Neural crest cell (in vitro differentiated cells): ENCODE data around the gene MYO16. TPM values are rescaled to one million over a fixed set of nuclear protein-coding genes. Genes with fewer than 3 reads are reported as not detected.

Source experiments
- DNase-seq: peaks from one replicate; pipeline ENCODE4 v3.0.0; 2021; ENCODE audit warnings: low read depth, mixed read lengths, low spot score
- H3K27ac Mint-ChIP-seq: one replicate; pipeline ENCODE4 v1.8.0; 2021; ENCODE audit warnings: mild to moderate bottlenecking, mixed read lengths; ENCODE audit not compliant: unreplicated experiment
- H3K27me3 Mint-ChIP-seq: 2 replicates; pipeline ENCODE4 v1.8.0; 2021; ENCODE audit warnings: low read depth, mild to moderate bottlenecking, mixed read lengths
- H3K36me3 Mint-ChIP-seq: 2 replicates; pipeline ENCODE4 v1.8.0; 2021; ENCODE audit warnings: low read depth, mild to moderate bottlenecking, mixed read lengths
- H3K4me1 Mint-ChIP-seq: 2 replicates; pipeline ENCODE4 v1.8.0; 2021; ENCODE audit warnings: mixed read lengths
- H3K4me3 Mint-ChIP-seq: one replicate; pipeline ENCODE4 v1.8.0; 2021; ENCODE audit warnings: mild to moderate bottlenecking, mixed read lengths
- H3K9me3 Mint-ChIP-seq: 2 replicates; pipeline ENCODE4 v1.8.0; 2021; ENCODE audit warnings: mixed read lengths
- CTCF ChIP-seq: fragments of 200-600 bp; sonication (generic); conservative IDR thresholded peaks from 2 replicates; pipeline ENCODE4 v1.5.0; 2021; ENCODE audit warnings: antibody characterized with exemption, mild to moderate bottlenecking
- total RNA-seq: library from RNA; stranded (reverse); gene quantifications from 2 replicates; pipeline ENCODE4 v1.2.1, GENCODE V29; 2021

MYO16 gene
- total RNA-seq, 1 donor from 2014 or later: 3.3 TPM

- DNase-seq: no peak
- no peak for TF ChIP-seq CTCF
- Mint-ChIP-seq H3K27me3 (no peaks in the 10 kb centered on the region), H3K4me3 (no peak overlapping the region), H3K4me1 (no peaks in the 10 kb centered on the region), H3K27ac (no peak overlapping the region), H3K9me3 (peaks cover 2% of the 10 kb centered on the region), H3K36me3 (no peaks in the 10 kb centered on the region)
Measured at GRCh38 chr13:108690726-108691125, 61.3 kb downstream of the MYO16 start.

GRCh38 chr13:108700422-108701170 is 71.2 kb downstream of the MYO16 start:
- no peak overlapping the region for H3K27ac Mint-ChIP-seq
- no peak for TF ChIP-seq CTCF
- no peak for DNase-seq
- H3K9me3 Mint-ChIP-seq: peaks cover 13% of the 10 kb centered on the region
- H3K27me3 Mint-ChIP-seq: no peaks in the 10 kb centered on the region
- H3K4me3 Mint-ChIP-seq: no peak overlapping the region
- H3K4me1 Mint-ChIP-seq: no peaks in the 10 kb centered on the region
- H3K36me3 Mint-ChIP-seq: peaks cover 11% of the 10 kb centered on the region

GRCh38 chr13:108702171-108702570 is 72.8 kb downstream of the MYO16 start:
- H3K27me3 Mint-ChIP-seq: no peaks in the 10 kb centered on the region
- peaks cover 13% of the 10 kb centered on the region for H3K9me3 Mint-ChIP-seq
- H3K4me1 Mint-ChIP-seq: no peaks in the 10 kb centered on the region
- TF ChIP-seq CTCF: no peak
- DNase-seq: no peak
- H3K36me3 Mint-ChIP-seq: peaks cover 11% of the 10 kb centered on the region
- no peak overlapping the region for H3K27ac Mint-ChIP-seq
- H3K4me3 Mint-ChIP-seq: no peak overlapping the region

- Mint-ChIP-seq H3K27me3 (no peaks in the 10 kb centered on the region), H3K36me3 (peaks cover 11% of the 10 kb centered on the region), H3K27ac (no peak overlapping the region), H3K4me1 (no peaks in the 10 kb centered on the region), H3K4me3 (no peak overlapping the region), H3K9me3 (peaks cover 11% of the 10 kb centered on the region)
- DNase-seq: no peak
- no peak for TF ChIP-seq CTCF
Measured at GRCh38 chr13:108705031-108705430, 75.6 kb downstream of the MYO16 start.

- no peak for DNase-seq
- Mint-ChIP-seq H3K4me1 (no peaks in the 10 kb centered on the region), H3K4me3 (no peak overlapping the region), H3K9me3 (no peaks in the 10 kb centered on the region), H3K27me3 (no peaks in the 10 kb centered on the region), H3K27ac (no peak overlapping the region), H3K36me3 (no peaks in the 10 kb centered on the region)
- TF ChIP-seq CTCF: no peak
Measured at GRCh38 chr13:108707584-108707983, 78.2 kb downstream of the MYO16 start.
